Measurements from ENCODE around the gene MGMT.

The MGMT gene

GRCh38 chr10:129455625-129456024, 11.4 kb upstream of the MGMT start:
- DNase-seq (ENCODE audit: low spot score): no peak

DNA sequence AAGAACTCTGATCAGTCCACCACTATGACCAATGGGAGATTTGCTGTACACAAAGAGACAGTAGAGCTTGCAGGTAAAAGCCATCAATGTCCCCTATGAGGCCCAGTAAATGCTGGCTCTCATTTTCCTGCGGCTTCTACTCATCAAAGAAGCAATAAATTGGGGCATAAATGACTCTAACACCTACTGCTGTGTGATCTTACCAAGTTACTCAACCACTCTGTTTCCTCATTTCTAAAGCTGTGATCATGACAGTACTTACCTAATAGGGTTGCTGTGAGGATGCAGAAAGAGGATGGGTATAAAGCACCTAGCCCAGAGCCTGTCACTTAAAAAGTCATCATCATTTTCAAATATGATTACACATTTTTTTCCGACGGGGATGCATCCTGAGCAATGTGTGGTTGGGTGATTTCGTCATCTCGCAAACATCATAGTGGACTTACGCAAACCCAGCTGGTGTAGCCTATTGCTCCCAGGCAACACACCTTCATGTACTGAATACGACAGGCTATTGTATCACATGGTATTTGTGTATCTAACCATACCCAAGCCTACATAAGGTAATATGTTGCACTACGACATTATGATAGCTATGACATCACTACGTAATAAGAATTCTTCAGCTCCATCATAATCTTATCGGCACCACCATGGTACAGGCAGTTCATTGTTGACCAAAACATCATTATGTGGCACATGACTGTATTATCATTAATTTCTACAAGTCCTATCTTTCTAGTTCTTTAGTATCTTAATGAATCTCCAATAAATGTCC, 7.1 kb upstream of the MGMT start:
- DNase-seq (ENCODE audit: low spot score): no peak

DNA sequence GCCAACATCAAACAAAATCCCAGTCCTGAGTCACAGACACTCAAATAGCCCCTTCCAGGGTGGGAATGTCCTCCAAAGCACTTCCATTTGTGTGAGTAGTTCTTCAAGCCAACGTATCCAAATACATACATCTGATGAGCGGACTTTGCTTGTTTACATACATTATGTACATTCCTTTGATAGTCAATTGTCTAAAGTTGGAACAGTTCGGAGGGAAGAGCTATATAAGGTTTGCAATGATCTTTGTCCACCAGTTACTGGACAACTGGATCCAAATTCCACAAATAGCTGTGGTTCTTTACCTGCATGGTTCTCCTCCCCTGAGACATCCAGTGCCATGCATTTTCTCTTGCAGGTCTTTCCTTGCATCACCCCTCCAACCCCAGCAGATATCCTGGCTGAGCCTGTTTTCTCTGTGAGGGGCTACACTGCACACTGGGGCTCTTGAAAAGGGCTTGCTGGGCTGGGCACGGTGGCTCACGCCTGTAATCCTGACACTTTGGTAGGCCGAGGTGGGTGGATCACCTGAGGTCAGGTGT, 4.7 kb upstream of the MGMT start:
- DNase-seq (ENCODE audit: low spot score): peak; percentile 11

DNA sequence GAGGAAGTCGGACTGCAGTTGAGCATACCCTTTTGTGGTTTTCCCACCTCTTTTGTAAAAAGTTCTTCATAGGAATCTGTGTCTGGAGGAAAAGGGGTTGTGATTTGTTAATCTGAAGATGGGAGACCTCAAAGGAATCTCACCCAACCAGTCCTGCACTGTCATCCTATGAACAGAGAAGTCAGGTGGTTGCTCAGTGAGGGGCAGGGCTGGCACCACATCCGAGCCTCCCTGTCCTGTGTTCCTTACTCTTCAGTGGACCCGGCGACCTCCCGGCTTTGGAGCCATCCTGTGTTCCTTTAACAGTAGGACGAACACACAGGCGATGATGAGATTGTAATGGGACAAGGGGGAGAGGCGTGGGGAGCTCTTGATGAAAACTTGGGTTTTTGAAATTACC, 2.8 kb upstream of the MGMT start:
- DNase-seq (ENCODE audit: low spot score): no peak

DNA sequence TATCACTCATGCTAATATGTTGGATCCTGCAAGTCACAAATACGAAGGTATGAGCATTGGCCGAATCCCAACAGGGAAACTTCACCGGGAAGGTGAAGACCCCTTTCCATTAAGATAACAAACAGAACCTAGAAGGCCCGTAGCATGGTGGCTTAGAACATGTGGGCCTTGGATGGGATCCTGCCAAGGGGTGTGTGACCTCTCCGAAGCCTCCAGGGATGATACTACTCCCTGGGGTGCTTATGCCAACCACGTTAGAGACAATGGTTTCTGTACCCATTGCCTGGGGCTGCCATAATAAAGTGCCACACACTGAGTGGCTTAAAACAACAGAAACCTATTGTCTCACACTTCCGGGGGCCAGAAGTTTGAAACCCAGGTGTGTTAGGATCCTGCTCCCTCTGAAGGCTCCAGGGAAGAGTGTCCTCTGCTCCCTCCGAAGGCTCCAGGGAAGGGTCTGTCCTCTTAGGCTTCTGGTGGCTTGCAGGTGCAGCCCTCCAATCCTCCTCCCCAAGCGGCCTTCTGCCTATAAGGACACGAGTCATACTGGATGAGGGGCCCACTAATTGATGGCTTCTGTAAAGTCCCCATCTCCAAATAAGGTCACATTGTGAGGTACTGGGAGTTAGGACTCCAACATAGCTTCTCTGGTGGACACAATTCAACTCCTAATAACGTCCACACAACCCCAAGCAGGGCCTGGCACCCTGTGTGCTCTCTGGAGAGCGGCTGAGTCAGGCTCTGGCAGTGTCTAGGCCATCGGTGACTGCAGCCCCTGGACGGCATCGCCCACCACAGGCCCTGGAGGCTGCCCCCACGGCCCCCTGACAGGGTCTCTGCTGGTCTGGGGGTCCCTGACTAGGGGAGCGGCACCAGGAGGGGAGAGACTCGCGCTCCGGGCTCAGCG, 992 bp upstream of the MGMT start:
- DNase-seq (ENCODE audit: low spot score): no peak

GRCh38 chr10:129467359-129468064, 471 bp downstream of the MGMT start:
- no peak for DNase-seq (ENCODE audit: low spot score)

- DNase-seq (ENCODE audit: low spot score): no peak
These were observed 1.1 kb downstream of the MGMT start for GRCh38 chr10:129468187-129468586.

GRCh38 chr10:129470103-129470851, 3.2 kb downstream of the MGMT start:
- DNase-seq (ENCODE audit: low spot score): no peak

- DNase-seq (ENCODE audit: low spot score): no peak
These were observed 4.6 kb downstream of the MGMT start for GRCh38 chr10:129471447-129472175.

- DNase-seq (ENCODE audit: low spot score): no peak
These were observed 5.9 kb downstream of the MGMT start for GRCh38 chr10:129472696-129473555.

DNA sequence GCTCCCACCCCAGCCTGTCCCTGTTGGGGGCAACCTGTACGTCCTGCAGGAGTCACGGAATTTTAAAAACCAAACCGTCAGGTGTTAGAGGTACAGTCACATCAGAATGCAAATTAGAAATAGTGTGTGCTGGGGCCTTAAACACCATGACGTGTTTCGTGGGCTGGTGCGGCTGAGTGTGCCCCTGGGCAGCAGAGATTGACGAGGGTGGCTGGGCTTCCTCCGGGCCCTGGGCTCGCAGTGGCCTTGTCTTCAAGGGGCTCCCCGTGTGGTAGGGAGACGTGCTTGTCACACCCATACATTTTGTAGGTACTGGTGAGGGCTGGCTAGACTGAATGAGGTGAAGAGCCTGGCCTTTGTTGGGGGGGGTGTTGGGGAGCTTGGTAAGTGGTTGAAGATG, 7.6 kb downstream of the MGMT start:
- no peak for DNase-seq (ENCODE audit: low spot score)

DNA sequence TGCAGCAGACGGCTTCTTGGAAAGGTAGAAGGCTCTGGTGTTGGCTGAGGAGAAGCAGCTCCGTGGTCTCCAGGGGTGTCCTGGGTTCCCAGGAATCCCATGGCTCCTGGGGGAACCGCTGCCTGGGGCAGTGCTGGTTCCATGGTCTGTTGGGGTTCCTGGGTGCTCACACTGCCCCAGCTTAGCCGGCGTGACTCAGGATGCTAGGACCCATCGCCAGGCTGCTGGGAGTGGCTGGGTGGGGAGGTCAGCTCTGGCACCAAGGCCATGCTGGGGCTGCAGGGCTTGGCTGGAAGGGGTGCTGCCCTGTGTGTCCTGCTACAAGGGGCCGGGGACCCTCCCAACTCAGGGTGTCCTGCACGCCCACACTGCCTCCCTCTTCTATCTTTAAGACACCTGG, 9.4 kb downstream of the MGMT start:
- DNase-seq (ENCODE audit: low spot score): no peak

DNA sequence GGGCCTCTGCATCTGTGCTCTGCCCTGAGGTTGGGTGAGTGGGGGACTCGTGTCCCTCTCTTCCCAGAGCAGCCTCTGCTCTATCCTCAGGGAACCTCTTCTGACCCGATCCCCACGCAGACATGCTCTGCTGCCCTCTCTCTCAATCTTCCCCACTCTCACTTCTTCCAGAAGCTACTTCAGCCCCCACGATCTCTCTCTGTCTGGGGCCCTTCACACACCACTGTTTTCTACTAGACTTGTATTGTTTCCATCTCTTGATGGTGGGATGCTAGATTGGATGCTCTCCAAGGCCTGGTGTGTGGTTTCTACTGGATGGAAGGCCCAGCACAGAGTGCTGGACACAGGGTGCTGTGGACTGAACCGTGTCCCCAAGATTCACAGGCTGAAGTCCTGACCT, 10.0 kb downstream of the MGMT start:
- no peak for DNase-seq (ENCODE audit: low spot score)

DNA sequence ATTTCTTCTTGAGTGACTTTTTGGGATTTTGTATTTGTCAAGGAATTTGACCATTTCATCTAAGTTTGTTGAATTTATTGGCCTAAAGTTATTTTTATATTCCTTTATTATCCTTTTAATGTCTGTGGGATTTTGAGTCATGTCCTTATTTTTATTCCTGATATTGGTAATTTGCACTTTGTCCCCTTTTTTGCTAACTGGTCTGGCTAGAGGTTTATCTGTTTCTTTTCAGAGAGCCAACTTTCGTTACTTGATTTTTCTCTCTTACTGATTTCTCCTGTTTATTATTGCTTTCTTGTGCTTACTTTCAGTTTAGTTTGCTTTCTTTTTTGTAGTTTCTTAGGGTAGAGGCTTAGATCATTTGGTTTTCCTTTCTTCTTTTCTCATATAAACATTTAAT, 14.6 kb downstream of the MGMT start:
- no peak for DNase-seq (ENCODE audit: low spot score)

GRCh38 chr10:129483430-129484010, 16.5 kb downstream of the MGMT start:
- peak; percentile 5 for DNase-seq (ENCODE audit: low spot score)

- DNase-seq (ENCODE audit: low spot score): no peak
These were observed 19.8 kb downstream of the MGMT start for GRCh38 chr10:129486805-129487204.

DNA sequence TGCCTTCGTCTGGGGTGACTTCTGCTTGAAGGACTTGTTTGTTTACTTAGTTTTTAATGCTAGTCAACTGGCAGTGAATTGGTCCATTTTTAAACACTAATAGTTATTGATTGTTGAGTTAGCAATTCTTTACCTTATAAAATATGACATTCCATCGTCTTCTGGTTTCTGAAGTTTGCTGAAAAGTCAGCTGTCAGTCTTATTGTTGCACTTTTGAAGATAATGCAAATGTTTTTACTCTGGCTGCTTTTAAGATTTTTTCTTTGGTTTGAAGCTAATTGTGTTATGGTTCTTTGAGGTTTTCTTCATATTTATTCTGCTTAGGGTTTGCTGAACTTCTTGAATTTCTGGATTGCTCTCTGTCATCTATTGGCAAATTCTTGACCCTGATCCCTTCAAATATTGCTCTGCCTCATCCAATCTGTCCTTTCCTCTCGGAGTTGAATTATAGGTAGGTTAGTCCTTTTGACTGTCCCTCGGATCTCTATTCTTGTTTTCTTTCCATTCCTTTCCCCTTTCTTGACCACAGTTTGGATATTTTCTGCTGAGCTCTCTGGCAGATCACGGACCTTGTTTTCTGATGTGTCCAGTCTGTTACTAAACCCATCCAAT, 24.2 kb downstream of the MGMT start:
- no peak for DNase-seq (ENCODE audit: low spot score)

DNA sequence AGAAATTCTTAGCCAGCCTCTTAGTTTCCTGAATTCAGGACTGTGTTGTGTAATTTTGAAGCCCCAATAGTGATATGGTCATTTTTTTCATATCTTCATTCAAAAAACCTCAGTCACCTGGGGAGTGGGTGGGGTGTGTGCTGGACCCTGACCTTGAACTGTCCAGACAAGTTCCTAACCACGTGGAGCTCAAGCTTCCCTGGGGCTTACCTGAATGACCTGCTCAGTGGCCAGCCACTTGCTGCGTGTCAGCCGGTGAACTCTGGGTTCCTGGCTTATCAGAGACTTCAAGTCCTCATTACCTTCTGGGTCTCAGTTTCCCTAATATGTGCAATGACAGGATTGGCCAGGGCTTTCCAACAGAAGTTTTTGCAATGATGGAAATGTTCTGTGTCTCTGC, 27.1 kb downstream of the MGMT start:
- no peak for DNase-seq (ENCODE audit: low spot score)

DNA sequence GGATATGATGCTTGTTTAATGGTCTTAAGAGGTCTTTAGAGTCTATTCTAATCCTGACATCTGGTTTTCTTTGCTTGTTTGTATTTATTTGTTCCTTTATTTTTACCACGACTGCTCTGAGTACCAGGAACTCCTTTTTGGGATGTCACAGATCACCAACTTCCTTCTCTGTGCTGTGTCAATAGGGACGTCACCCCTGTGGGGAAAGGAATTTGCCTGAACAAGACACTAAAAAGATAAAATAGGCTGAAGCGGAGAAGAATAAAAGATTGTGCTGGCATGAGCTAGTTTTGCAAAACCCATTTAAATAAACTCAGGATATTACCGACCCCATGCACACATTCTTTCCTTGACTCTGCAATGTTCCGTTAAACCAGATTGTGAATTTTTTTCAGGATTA, 27.7 kb downstream of the MGMT start:
- no peak for DNase-seq (ENCODE audit: low spot score)
